ENCODE measurements around the gene RAB35. TPM values are rescaled to one million over a fixed set of nuclear protein-coding genes. Genes with fewer than 3 reads are reported as not detected.

RAB35 gene
- 50.1 and 52.9 TPM in 2 replicates for total RNA-seq
- 26.3 TPM for total RNA-seq (2013)
- polyA plus RNA-seq: 20.4 and 24.8 TPM in 2 replicates
- 28.3 and 29.2 TPM in 2 replicates for polyA minus RNA-seq

DNA sequence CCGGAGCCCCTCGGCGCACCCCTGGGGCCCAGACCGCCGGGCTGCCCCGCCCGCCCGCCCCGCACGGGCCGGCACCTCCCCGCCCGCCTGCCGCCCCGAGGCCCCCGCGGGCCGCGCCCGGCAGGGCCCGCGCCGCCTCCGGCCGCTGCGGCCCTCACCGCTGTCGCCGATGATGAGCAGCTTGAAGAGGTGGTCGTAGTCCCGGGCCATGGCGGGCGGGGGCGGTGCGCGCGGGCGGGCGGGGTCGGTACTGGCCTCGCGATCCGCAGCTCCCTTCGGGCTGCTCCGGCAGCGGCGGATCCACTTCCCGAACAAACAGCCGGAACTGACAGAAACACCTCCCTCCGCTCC lies at the start of gene RAB35:
Gene RAB35, minus strand, starts transcription at position 313 of the 351 bp plus-strand sequence. Its CDS starts 103 bp downstream, at position 210.
- ChIA-PET CTCF (interaction anchor here (1.1 to 2.5 kb wide), 4 partner anchors 16 to 85 kb away, joined by 3 to 12 read pairs (median 4); no protein-coding TSS in a partner anchor), POLR2A (interaction anchor here (1.0 to 4.1 kb wide), 3 partner anchors 17 to 175 kb away, joined by 4 to 23 read pairs (median 22); partner anchors contain the start of genes RNU4-2 and RPLP0)
- peaks cover 0 to 4% of the 10 kb centered on the region in 2 experiments for H3K36me3 ChIP-seq (replicated peaks in 1 of 2; ENCODE audit: control extremely low read depth in 1 of 2, control insufficient read depth in 1 of 2, extremely low read depth in 1 of 2, insufficient read depth in 2 of 2, low read length in 1 of 2)
- peaks cover 72% of the 10 kb centered on the region for H3K79me2 ChIP-seq (ENCODE audit: control insufficient read depth, insufficient read depth, low read length)
- ATAC-seq (ENCODE audit: low read depth) (no peak), DNase-seq (no peak)
- Mint-ChIP-seq H3K9me3 (ENCODE audit: insufficient read depth) (no peaks in the 10 kb centered on the region), H3K4me3 (peak within 1 kb of the TSS; percentile 92), H3K27me3 (no peaks in the 10 kb centered on the region), H3K4me1 (peaks cover 71% of the 10 kb centered on the region), H3K27ac (peak within 1 kb of the TSS; percentile 88)
- H3K9me3 ChIP-seq (ENCODE audit: control extremely low read depth in 1 of 3, control insufficient read depth in 2 of 3, insufficient read depth in 1 of 3, low read length in 2 of 3): peaks cover 0 to 3% (median 0%) of the 10 kb centered on the region in 3 donors
- H4K20me1 ChIP-seq (ENCODE audit: control insufficient read depth, insufficient read depth, low read length, poor library complexity, severe bottlenecking): peaks cover 60% of the 10 kb centered on the region
- 0% methylated on average over 50 of the region's 50 CpGs for WGBS (ENCODE audit: insufficient coverage)
- intact Hi-C loops (cut with micrococcal nuclease): loop anchor here (1.0 to 5.0 kb wide), 5 partner anchors 16 to 176 kb away; partner anchors contain the start of genes BICDL1, GCN1 and RNU4-1
- H3K4me3 ChIP-seq (ENCODE audit: control extremely low read depth in 1 of 5, extremely low read depth in 1 of 5, insufficient read depth in 1 of 5, low read depth in 2 of 5, low read length in 4 of 5): peak within 1 kb of the TSS; percentile 76 to 92 (median 85)
- peak within 1 kb of the TSS; percentile 83 for H3K9ac ChIP-seq (ENCODE audit: low read length)
- no peaks in the 10 kb centered on the region for H3K27me3 ChIP-seq (replicated peaks in 1 of 4; ENCODE audit: control extremely low read depth in 1 of 4, control insufficient read depth in 3 of 4, insufficient read depth in 4 of 4, low read length in 3 of 4)
- H2AFZ ChIP-seq (ENCODE audit: insufficient read depth, low read depth, low read length, poor library complexity, severe bottlenecking): peak within 1 kb of the TSS; percentile 94
- TF ChIP-seq, protein P1, sequence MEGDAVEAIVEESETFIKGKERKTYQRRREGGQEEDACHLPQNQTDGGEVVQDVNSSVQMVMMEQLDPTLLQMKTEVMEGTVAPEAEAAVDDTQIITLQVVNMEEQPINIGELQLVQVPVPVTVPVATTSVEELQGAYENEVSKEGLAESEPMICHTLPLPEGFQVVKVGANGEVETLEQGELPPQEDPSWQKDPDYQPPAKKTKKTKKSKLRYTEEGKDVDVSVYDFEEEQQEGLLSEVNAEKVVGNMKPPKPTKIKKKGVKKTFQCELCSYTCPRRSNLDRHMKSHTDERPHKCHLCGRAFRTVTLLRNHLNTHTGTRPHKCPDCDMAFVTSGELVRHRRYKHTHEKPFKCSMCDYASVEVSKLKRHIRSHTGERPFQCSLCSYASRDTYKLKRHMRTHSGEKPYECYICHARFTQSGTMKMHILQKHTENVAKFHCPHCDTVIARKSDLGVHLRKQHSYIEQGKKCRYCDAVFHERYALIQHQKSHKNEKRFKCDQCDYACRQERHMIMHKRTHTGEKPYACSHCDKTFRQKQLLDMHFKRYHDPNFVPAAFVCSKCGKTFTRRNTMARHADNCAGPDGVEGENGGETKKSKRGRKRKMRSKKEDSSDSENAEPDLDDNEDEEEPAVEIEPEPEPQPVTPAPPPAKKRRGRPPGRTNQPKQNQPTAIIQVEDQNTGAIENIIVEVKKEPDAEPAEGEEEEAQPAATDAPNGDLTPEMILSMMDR (IDR thresholded peaks at IDR 0.05): no peak
- TF ChIP-seq EZH2 (IDR thresholded peaks at IDR 0.05; ENCODE audit: borderline replicate concordance, insufficient read depth, low read depth, low read length, poor library complexity, severe bottlenecking): no peak
- H3K4me2 ChIP-seq (replicated peaks; ENCODE audit: low read depth, low read length, poor library complexity, severe bottlenecking): peak within 1 kb of the TSS; percentile 77
- peak within 1 kb of the TSS; percentile 66 to 80 for H3K27ac ChIP-seq (ENCODE audit: low read length in 2 of 2)
- peaks cover 44 to 62% of the 10 kb centered on the region in 2 donors for H3K4me1 ChIP-seq (ENCODE audit: control insufficient read depth in 2 of 2, insufficient read depth in 2 of 2, low read length in 2 of 2)

DNA sequence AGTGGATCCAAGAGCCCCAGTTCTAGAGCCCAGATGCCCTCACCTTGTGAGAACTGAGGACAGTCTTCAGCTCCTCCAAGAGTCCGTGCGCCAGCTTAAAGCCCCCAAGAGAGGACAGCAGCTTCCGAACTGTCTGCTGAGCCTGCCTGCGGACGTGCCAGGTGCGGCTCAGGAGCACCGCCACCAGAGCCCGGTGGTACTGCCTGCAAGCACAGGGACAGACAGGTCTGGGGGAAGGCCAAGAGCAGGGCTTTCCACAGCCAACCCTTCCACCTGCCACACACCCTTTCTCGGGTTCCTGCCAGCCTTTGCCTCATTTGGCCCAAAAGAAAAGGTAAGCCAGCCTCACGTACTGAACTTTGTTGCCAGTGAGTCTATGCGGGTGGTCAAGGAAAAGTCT lies 47.7 kb upstream of the RAB35 start:
- H3K27me3 ChIP-seq (replicated peaks in 1 of 4; ENCODE audit: control extremely low read depth in 1 of 4, control insufficient read depth in 3 of 4, insufficient read depth in 4 of 4, low read length in 3 of 4): no peaks in the 10 kb centered on the region
- peaks cover 3% of the 10 kb centered on the region for H3K79me2 ChIP-seq (ENCODE audit: control insufficient read depth, insufficient read depth, low read length)
- no peak overlapping the region for H3K27ac ChIP-seq (ENCODE audit: low read length in 2 of 2)
- 98% methylated on average over 8 of the region's 11 CpGs for WGBS (ENCODE audit: insufficient coverage)
- H3K36me3 ChIP-seq (replicated peaks in 1 of 2; ENCODE audit: control extremely low read depth in 1 of 2, control insufficient read depth in 1 of 2, extremely low read depth in 1 of 2, insufficient read depth in 2 of 2, low read length in 1 of 2): peaks cover 11 to 72% of the 10 kb centered on the region in 2 experiments
- H3K4me2 ChIP-seq (replicated peaks; ENCODE audit: low read depth, low read length, poor library complexity, severe bottlenecking): no peak overlapping the region
- Mint-ChIP-seq H3K27me3 (no peaks in the 10 kb centered on the region), H3K27ac (no peak overlapping the region), H3K9me3 (ENCODE audit: insufficient read depth) (no peaks in the 10 kb centered on the region), H3K4me3 (no peak overlapping the region), H3K4me1 (peaks cover 2% of the 10 kb centered on the region)
- no peak overlapping the region for H3K9ac ChIP-seq (ENCODE audit: low read length)
- H4K20me1 ChIP-seq (ENCODE audit: control insufficient read depth, insufficient read depth, low read length, poor library complexity, severe bottlenecking): no peaks in the 10 kb centered on the region
- H3K4me1 ChIP-seq (ENCODE audit: control insufficient read depth in 2 of 2, insufficient read depth in 2 of 2, low read length in 2 of 2): peaks cover 0 to 4% of the 10 kb centered on the region in 2 donors
- H2AFZ ChIP-seq (ENCODE audit: insufficient read depth, low read depth, low read length, poor library complexity, severe bottlenecking): no peak overlapping the region
- TF ChIP-seq EZH2 (IDR thresholded peaks at IDR 0.05; ENCODE audit: borderline replicate concordance, insufficient read depth, low read depth, low read length, poor library complexity, severe bottlenecking): no peak
- TF ChIP-seq, protein P1 (IDR thresholded peaks at IDR 0.05): no peak
- ATAC-seq (ENCODE audit: low read depth): no peak
- ChIA-PET CTCF (interaction anchor here (1.2 kb wide), 1 partner anchor 72 kb away, joined by 3 read pairs; no protein-coding TSS in a partner anchor), POLR2A (no interaction called here)
- H3K9me3 ChIP-seq (ENCODE audit: control extremely low read depth in 1 of 3, control insufficient read depth in 2 of 3, insufficient read depth in 1 of 3, low read length in 2 of 3): no peaks in the 10 kb centered on the region
- no peak overlapping the region for H3K4me3 ChIP-seq (ENCODE audit: control extremely low read depth in 1 of 5, extremely low read depth in 1 of 5, insufficient read depth in 1 of 5, low read depth in 2 of 5, low read length in 4 of 5)
- intact Hi-C loops (cut with micrococcal nuclease): no loop called here
- no peak for DNase-seq
